HG03442 (cell line): ENCODE measurements around the gene OSER1.

Experiments
- ATAC-seq: cut with Tn5 transposase; IDR thresholded peaks from one replicate; pipeline ENCODE4 v1.9.1; 2021; ENCODE audit warnings: mild to moderate bottlenecking, moderate library complexity; ENCODE audit not compliant: unreplicated experiment

The OSER1 gene

GRCh38 chr20:44181611-44182010, 29.0 kb downstream of the OSER1 start:
- no peak for ATAC-seq

GRCh38 chr20:44180814-44181213, 29.8 kb downstream of the OSER1 start:
- no peak for ATAC-seq

- no peak for ATAC-seq
Observed at GRCh38 chr20:44176833-44177534, 33.6 kb downstream of the OSER1 start.

- ATAC-seq: no peak
Observed at GRCh38 chr20:44174996-44175765, 35.4 kb downstream of the OSER1 start.

- ATAC-seq: no peak
Observed at GRCh38 chr20:44173846-44174245, 36.7 kb downstream of the OSER1 start.

GRCh38 chr20:44173116-44173515, 37.5 kb downstream of the OSER1 start:
- ATAC-seq: no peak

- ATAC-seq: no peak
Observed at GRCh38 chr20:44172572-44172950, 38.0 kb downstream of the OSER1 start.

- no peak for ATAC-seq
Observed at GRCh38 chr20:44171775-44172571, 38.6 kb downstream of the OSER1 start.

- ATAC-seq: no peak
Observed at GRCh38 chr20:44170816-44171410, 39.7 kb downstream of the OSER1 start.

- no peak for ATAC-seq
Observed at GRCh38 chr20:44167736-44168135, 42.8 kb downstream of the OSER1 start.

- no peak for ATAC-seq
Observed at GRCh38 chr20:44166477-44166876, 44.1 kb downstream of the OSER1 start.

- ATAC-seq: no peak
Observed at GRCh38 chr20:44166008-44166407, 44.6 kb downstream of the OSER1 start.

- ATAC-seq: no peak
Observed at GRCh38 chr20:44160133-44160532, 50.4 kb downstream of the OSER1 start.

- ATAC-seq: no peak
Observed at GRCh38 chr20:44159711-44160110, 50.9 kb downstream of the OSER1 start.

GRCh38 chr20:44159125-44159524, 51.4 kb downstream of the OSER1 start:
- ATAC-seq: no peak

- ATAC-seq: no peak
Observed at GRCh38 chr20:44157061-44157460, 53.5 kb downstream of the OSER1 start.

GRCh38 chr20:44154521-44155001, 56.0 kb downstream of the OSER1 start:
- no peak for ATAC-seq

- no peak for ATAC-seq
Observed at GRCh38 chr20:44153636-44154043, 56.9 kb downstream of the OSER1 start.

- ATAC-seq: no peak
Observed at GRCh38 chr20:44151621-44152416, 58.8 kb downstream of the OSER1 start.

- ATAC-seq: no peak
Observed at GRCh38 chr20:44146272-44146671, 64.3 kb downstream of the OSER1 start.
